IgD-negative memory B cell (primary cell): ENCODE results near the gene ARFRP1. TPM values are rescaled to one million over a fixed set of nuclear protein-coding genes. Genes with fewer than 3 reads are reported as not detected.
"Not testable (repeated sequence)": the region's sequence is repeated elsewhere in the genome, so short reads cannot be mapped to it uniquely, and the experiment has no call there.

Source experiments
- H3K27ac Mint-ChIP-seq, 3 donors: one replicate each; pipeline ENCODE4 v1.8.0; 2020 to 2022; ENCODE audit warnings: mild to moderate bottlenecking in 3 of 3, mixed read lengths in 3 of 3, moderate library complexity in 1 of 3
- H3K27me3 Mint-ChIP-seq: one replicate; pipeline ENCODE4 v1.8.0; 2021; ENCODE audit warnings: mixed read lengths
- H3K36me3 Mint-ChIP-seq: one replicate; pipeline ENCODE4 v1.8.0; 2020; ENCODE audit warnings: mild to moderate bottlenecking, mixed read lengths
- H3K4me1 Mint-ChIP-seq, 3 donors: one replicate each; pipeline ENCODE4 v1.8.0; 2020 to 2022; ENCODE audit warnings: mixed read lengths in 3 of 3, mild to moderate bottlenecking in 1 of 3
- H3K4me3 Mint-ChIP-seq, 4 donors: one replicate each; pipeline ENCODE4 v1.8.0; 2020 to 2022; ENCODE audit warnings: mild to moderate bottlenecking in 4 of 4, mixed read lengths in 4 of 4, moderate library complexity in 3 of 4
- H3K9me3 Mint-ChIP-seq, 3 donors: one replicate each; pipeline ENCODE4 v1.8.0; 2020 to 2021; ENCODE audit warnings: mixed read lengths in 3 of 3, mild to moderate bottlenecking in 1 of 3
- polyA plus RNA-seq: library from polyadenylated mRNA; unstranded; fragments of 300-500 nt; fragmentation: Illumina TruSeq; gene quantifications from one replicate; pipeline ENCODE4 v1.2.3, GENCODE V29; 2021

Gene ARFRP1
- polyA plus RNA-seq, 1 donor from 2014 or later: 64.3 TPM

- Mint-ChIP-seq H3K27me3 (no peaks in the 10 kb centered on the region), H3K9me3 (no peaks in the 10 kb centered on the region), H3K36me3 (no peaks in the 10 kb centered on the region), H3K27ac (no peak overlapping the region), H3K4me3 (peak overlapping the region in 3 of 4 donors; percentile 17 to 86 (median 62)), H3K4me1 (peaks cover 9% of the 10 kb centered on the region in 3 donors)
Observed at GRCh38 chr20:63738687-63739129, 30.9 kb upstream of the ARFRP1 start.

- Mint-ChIP-seq H3K4me3 (peak overlapping the region in 3 of 4 donors; percentile 62 to 92 (median 86)), H3K27me3 (no peaks in the 10 kb centered on the region), H3K27ac (no peak overlapping the region), H3K4me1 (peaks cover 9% of the 10 kb centered on the region in 3 donors), H3K9me3 (no peaks in the 10 kb centered on the region), H3K36me3 (no peaks in the 10 kb centered on the region)
Observed at GRCh38 chr20:63737945-63738686, 30.3 kb upstream of the ARFRP1 start.

DNA sequence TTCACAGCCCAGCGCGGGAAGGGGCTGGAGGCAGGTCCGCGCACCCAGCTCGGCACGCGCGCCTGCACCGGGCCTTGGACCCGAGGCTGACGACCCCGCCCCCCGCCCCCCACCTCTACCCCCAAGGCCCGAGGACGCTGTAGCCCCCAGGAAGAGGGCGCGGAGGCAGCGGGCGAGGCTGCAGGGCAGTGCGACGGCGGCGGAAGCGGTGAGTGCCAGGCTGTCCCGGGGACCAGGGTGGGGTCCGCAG lies 29.8 kb upstream of the ARFRP1 start:
- H3K27ac Mint-ChIP-seq: no peak overlapping the region
- H3K4me1 Mint-ChIP-seq: peaks cover 9% of the 10 kb centered on the region in 3 donors
- H3K27me3 Mint-ChIP-seq: no peaks in the 10 kb centered on the region
- no peaks in the 10 kb centered on the region for H3K9me3 Mint-ChIP-seq
- peak overlapping the region; percentile 79 to 95 (median 88) for H3K4me3 Mint-ChIP-seq
- no peaks in the 10 kb centered on the region for H3K36me3 Mint-ChIP-seq

DNA sequence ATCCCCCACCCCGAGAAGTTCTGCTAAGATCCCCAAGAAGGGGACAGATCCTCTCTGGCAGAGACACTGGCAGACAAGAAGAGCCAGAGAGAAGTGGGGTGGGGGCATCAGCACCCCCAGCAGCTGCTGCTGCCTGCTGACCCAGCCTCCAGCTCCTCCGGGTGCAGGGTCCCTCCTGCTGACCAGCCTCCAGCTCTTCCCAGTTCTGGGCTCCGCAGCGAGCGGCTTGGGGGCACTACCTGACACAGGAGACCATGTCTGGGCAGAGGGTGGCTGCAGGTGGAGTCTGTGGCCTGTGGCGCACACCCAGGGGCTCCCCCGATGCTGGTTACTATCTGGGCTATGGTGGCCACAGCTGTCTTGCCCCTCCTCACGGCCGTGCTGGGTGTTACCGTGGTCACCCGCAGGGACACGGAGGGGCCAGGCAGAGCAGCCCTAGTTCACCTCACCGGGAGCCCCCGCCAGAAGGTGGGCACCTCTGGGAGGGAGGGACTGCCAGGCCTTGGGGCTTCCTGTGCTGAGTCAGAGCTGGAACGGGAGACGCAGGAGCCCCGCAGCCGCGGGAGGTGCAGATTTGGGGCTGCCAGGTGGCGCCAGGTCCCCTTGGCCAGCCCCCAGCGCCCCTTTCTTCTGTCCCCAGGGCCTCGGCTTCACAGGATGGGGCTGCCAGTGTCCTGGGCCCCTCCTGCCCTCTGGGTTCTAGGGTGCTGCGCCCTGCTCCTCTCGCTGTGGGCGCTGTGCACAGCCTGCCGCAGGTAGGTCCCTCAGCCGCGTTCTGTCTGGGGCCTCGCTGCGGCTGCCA lies 29.3 kb upstream of the ARFRP1 start:
- Mint-ChIP-seq H3K9me3 (no peaks in the 10 kb centered on the region), H3K27ac (peak overlapping the region; percentile 81 to 97 (median 92)), H3K27me3 (no peaks in the 10 kb centered on the region), H3K4me3 (peak overlapping the region; percentile 79 to 95 (median 88)), H3K4me1 (peaks cover 9% of the 10 kb centered on the region in 3 donors), H3K36me3 (no peaks in the 10 kb centered on the region)

DNA sequence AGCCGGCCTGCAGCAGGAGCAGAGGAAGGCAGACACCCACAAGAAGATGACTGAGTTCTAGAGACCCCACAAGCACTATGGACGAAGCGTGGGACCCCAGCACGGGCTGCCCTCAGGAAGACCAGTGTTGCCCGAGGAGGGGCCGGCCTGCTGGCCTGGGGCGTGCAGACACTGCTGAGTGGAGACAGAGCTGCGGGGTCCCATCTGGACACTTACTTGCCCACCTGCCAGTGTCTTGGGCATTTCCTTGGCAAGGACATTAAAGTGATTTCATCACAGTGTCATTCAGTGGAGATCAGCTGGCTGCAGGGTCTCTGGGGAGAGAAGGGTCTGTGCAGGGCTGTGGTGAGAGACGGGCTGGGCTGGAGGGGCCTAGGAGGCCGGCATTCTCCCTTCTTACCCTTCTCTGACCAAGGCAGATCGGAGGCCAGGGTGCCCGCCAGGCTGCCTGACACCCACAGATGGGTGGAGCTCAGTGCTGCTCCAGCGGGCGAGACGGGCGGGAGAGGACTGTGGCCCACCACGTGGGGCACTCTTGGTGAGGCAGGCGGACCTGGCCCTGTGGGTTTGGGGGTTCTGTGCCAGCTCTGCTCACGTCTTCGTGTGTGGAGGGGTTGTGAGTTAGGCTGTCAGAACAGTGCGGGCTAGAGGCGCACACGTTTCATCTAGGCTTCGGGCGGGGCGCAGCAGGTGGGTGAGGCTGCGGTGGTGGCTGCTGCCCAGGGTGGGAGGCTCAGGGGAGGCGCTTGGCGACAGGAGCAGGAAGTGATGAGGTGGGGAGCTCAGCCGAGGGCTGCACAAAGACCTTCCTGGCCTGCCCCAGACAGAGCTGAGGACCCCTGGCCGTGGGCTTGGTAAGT lies 28.3 kb upstream of the ARFRP1 start, which contains the start of gene LIME1:
TSS of gene LIME1 (plus strand) at position 806 of the 860 bp plus-strand sequence. CDS start 886 bp downstream, outside the sequence.
- peak within 1 kb of the TSS; percentile 81 to 97 (median 92) for H3K27ac Mint-ChIP-seq
- H3K36me3 Mint-ChIP-seq: no peaks in the 10 kb centered on the region
- no peaks in the 10 kb centered on the region for H3K27me3 Mint-ChIP-seq
- peaks cover 9% of the 10 kb centered on the region in 3 donors for H3K4me1 Mint-ChIP-seq
- H3K4me3 Mint-ChIP-seq: peak within 1 kb of the TSS; percentile 79 to 95 (median 88)
- H3K9me3 Mint-ChIP-seq: no peaks in the 10 kb centered on the region

DNA sequence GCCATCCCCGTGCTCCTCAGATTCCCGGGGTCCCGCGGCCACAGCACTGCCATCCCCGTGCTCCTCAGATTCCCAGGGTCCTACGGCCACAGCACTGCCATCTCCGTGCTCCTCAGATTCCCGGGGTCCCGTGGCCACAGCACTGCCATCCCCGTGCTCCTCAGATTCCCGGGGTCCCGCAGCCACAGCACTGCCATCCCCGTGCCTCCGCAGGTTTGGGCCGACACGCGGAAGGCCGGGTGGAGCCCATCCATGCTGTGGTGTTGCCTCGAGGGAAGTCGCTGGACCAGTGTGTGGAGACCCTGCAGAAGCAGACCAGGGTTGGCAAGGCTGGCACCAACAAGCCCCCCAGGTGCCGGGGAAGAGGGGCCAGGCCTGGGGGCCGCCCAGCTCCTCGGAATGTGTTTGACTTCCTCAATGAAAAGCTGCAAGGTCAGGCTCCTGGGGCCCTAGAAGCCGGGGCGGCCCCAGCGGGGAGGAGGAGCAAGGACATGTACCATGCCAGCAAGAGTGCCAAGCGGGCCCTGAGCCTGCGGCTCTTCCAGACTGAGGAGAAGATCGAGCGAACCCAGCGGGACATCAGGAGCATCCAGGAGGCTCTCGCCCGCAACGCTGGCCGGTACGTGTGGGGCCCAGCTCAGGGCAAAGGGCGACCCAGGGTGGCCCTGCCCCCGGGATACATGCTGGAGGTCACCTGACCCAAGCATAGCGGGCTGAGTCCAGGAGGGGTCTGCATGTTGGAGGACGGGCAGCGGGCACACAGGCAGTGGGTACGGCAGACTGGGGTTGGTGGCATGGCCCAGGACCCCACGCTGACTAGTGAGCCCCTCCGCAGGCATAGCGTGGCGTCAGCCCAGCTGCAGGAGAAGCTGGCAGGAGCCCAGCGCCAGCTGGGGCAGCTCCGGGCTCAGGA lies 27.4 kb upstream of the ARFRP1 start:
- peak overlapping the region; percentile 23 to 92 (median 54) for H3K27ac Mint-ChIP-seq
- H3K36me3 Mint-ChIP-seq: no peaks in the 10 kb centered on the region
- no peaks in the 10 kb centered on the region for H3K27me3 Mint-ChIP-seq
- H3K9me3 Mint-ChIP-seq: no peaks in the 10 kb centered on the region
- H3K4me3 Mint-ChIP-seq: peak overlapping the region; percentile 52 to 95 (median 82)
- H3K4me1 Mint-ChIP-seq: peaks cover 9 to 11% (median 11%) of the 10 kb centered on the region in 3 donors

DNA sequence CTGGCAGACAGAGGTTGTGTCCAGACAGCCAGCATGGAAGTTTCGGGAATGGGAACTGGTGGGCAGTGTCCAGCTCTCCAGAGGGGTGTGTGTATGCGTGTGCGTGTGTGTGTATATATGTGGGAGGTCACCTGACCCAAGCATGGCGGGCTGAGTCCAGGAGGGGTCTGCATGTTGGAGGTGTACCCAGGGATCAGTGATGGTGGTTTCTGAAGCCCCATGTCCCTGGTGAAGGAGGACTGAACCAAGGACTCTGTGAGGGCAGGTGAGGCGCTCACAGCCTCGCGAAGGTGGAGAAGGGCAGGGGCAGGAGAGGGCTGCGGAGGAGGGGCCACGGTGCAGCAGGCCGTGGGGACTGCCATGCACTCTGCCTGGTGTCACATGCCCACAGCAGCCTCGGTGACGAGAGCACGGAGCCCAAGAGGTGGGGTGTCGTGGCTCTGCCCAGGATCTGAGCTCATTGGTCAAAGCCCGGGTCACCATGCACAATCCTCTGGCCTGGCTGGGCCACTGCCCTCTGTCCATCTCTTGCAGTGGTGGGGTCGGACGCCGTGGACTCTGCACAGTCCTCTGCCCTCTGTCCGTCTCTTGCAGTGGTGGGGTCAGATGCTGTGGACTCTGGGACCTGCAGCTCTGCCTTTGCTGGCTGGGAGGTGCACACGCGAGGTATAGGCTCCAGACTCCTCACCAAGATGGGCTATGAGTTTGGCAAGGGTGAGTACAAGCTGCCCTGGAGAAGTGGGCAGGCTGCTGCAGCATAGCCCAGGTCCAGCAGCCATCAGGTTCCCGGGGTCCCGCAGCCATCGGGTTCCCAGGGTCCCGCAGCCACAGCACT lies 26.6 kb upstream of the ARFRP1 start:
- no peaks in the 10 kb centered on the region for H3K27me3 Mint-ChIP-seq
- no peak overlapping the region for H3K27ac Mint-ChIP-seq
- no peaks in the 10 kb centered on the region for H3K9me3 Mint-ChIP-seq
- peaks cover 12 to 18% (median 16%) of the 10 kb centered on the region in 3 donors for H3K4me1 Mint-ChIP-seq
- H3K36me3 Mint-ChIP-seq: no peaks in the 10 kb centered on the region
- H3K4me3 Mint-ChIP-seq: peak overlapping the region in 1 of 4 donors; percentile 12

DNA sequence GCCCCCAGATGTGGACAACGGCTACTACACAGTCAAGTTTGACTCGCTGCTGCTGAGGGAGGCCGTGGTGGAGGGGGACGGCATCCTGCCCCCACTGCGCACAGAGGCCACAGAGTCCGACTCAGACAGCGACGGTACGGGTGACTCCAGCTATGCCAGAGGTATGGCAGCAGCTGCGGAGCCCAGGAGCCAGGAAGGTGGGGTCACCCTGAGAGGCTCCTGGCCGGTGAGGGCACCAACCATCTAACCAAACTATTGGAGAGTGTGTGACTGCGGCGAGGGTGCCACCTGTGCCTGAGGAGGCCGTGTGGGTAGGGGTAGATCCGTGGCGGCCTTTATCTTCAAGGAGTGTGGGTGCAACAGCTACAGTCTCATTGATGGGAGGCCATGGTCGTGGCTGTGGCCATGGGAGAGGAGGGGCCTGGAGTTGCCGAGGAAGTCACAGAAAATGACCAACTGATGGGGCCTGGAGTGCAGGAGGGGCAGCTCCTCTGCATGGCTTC lies 25.9 kb upstream of the ARFRP1 start:
- H3K9me3 Mint-ChIP-seq: no peaks in the 10 kb centered on the region
- no peak overlapping the region for H3K27ac Mint-ChIP-seq
- no peaks in the 10 kb centered on the region for H3K27me3 Mint-ChIP-seq
- peak overlapping the region in 2 of 4 donors; percentile 12 to 34 for H3K4me3 Mint-ChIP-seq
- peaks cover 16 to 23% (median 20%) of the 10 kb centered on the region in 3 donors for H3K4me1 Mint-ChIP-seq
- no peaks in the 10 kb centered on the region for H3K36me3 Mint-ChIP-seq

DNA sequence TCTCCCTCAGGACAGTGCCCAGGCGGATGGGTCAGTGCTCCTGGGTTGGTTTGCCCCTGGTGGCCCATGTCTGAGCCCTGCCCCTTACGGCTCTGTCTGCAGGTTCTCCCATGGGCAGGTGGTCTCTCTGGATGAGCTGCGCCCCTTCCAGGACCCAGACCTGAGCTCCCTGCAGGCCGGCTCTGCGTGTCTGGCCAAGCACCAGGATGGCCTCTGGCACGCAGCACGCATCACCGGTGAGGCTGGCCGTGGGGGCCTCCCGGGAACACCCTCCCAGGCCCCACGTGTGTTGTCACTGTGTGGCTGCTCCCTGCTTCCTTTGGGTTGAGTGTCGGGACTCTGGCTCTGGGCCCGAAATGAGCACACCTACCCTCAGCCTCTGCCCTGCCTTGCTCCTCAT lies 25.3 kb upstream of the ARFRP1 start:
- peaks cover 4% of the 10 kb centered on the region for H3K36me3 Mint-ChIP-seq
- no peaks in the 10 kb centered on the region for H3K9me3 Mint-ChIP-seq
- peak overlapping the region in 1 of 4 donors; percentile 34 for H3K4me3 Mint-ChIP-seq
- peaks cover 21 to 28% (median 25%) of the 10 kb centered on the region in 3 donors for H3K4me1 Mint-ChIP-seq
- peaks cover 1% of the 10 kb centered on the region for H3K27me3 Mint-ChIP-seq
- no peak overlapping the region for H3K27ac Mint-ChIP-seq

DNA sequence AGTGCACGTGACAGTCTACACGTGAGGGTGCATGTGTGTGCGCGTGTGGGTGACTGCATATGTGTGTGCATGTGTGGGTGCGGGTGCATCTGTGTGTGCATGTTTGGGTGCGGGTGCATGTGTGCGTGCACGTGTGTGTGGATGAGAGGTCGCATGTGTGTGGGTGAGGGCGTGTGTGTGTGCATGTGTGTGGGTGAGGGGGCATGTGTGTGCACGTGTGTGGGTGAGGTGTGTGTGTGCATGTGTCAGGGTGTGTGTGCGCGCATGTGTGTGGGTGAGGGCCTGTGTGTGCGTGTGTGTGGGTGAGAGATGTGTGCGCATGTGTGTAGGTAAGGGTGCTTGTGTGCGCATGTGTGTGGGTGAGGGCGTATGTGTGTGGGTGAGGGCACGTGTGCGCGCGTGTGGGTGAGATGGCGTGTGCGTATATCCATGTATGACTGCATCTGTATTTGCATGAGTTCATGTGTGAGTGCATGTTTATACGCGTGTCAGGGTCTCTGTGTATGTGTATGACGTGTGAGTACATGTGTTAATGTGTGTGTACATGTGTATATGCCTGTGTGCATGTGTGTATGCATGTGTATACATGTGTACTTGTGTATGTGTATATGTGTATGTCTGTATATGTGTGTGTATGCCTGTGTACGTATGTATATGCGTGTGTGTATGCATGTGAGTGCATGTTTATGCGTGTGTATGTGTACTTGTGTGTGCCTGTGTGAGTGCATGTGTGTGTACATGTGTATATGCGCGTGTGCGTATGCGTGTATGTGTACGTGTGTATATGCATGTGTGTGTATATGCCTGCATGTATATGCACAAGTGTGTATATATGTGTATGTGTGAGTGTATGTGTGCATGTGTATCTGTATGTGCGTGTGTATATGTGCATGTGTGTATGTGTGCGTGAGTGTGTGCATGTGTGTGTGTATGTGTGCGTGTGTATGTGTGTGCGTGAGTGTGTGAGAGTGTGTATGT lies 24.6 kb upstream of the ARFRP1 start:
- Mint-ChIP-seq H3K9me3 (no peaks in the 10 kb centered on the region), H3K27ac (no peak overlapping the region), H3K4me3 (no peak overlapping the region), H3K4me1 (peaks cover 22 to 33% (median 30%) of the 10 kb centered on the region in 3 donors), H3K27me3 (peaks cover 1% of the 10 kb centered on the region), H3K36me3 (peaks cover 4% of the 10 kb centered on the region)

DNA sequence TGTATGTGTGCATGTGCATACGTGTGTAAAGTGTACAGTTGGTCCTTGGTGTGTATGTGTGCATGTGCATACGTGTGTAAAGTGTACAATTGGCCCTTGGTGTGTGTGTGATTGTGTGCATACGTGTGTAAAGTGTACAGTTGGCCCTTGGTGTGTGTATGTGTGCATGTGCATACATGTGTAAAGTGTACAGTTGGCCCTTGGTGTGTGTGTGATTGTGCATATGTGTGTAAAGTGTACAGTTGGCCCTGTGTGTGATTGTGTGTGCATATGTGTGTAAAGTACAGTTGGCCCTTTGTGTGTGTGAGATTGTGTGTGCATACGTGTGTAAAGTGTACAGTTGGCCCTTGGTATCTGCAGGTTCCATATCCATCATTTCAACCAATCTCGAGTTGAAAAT lies 23.6 kb upstream of the ARFRP1 start:
- H3K4me1 Mint-ChIP-seq: peaks cover 18 to 37% (median 32%) of the 10 kb centered on the region in 3 donors
- H3K9me3 Mint-ChIP-seq: peaks cover 0 to 3% (median 0%) of the 10 kb centered on the region in 3 donors
- H3K4me3 Mint-ChIP-seq: no peak overlapping the region

DNA sequence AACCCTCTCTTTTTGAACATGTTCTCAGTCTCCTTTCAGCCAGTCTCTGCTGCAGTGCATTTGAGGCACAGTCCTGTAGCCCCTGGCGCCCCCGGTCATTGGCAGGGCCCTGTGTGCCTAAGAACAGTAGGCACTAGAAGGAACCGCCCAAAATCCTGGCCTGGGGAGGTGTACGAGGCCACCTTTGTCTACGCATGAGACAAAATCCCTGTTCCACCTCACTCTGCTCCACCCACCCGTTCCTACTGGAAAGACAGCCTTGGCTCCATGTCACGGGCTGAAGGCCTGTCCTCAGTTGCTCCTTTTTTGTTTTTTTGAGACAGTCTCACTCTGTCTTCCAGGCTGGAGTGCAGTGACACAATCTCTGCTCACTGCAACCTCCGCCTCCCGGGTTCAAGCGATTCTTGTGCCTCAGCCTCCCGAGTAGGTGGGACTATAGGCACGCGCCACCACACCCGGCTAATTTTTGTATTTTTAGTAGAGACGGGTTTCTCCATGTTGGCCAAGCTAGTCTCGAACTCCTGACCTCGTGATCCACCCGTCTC lies 22.5 kb upstream of the ARFRP1 start:
- H3K27me3 Mint-ChIP-seq, H3K27ac Mint-ChIP-seq, H3K36me3 Mint-ChIP-seq, H3K4me3 Mint-ChIP-seq, H3K9me3 Mint-ChIP-seq: not testable (repeated sequence)
- peaks cover 13 to 31% (median 25%) of the 10 kb centered on the region in 3 donors for H3K4me1 Mint-ChIP-seq

More for the DNA sequence above, 23.6 kb upstream of the ARFRP1 start:
- peaks cover 1% of the 10 kb centered on the region for H3K27me3 Mint-ChIP-seq
- no peak overlapping the region for H3K27ac Mint-ChIP-seq
- H3K36me3 Mint-ChIP-seq: peaks cover 5% of the 10 kb centered on the region
